HG03571 (cell line): ENCODE results near the gene COL5A1.

Source experiments
- ATAC-seq: cut with Tn5 transposase; IDR thresholded peaks from one replicate; pipeline ENCODE4 v1.9.1; 2021; ENCODE audit not compliant: unreplicated experiment

COL5A1 gene

DNA sequence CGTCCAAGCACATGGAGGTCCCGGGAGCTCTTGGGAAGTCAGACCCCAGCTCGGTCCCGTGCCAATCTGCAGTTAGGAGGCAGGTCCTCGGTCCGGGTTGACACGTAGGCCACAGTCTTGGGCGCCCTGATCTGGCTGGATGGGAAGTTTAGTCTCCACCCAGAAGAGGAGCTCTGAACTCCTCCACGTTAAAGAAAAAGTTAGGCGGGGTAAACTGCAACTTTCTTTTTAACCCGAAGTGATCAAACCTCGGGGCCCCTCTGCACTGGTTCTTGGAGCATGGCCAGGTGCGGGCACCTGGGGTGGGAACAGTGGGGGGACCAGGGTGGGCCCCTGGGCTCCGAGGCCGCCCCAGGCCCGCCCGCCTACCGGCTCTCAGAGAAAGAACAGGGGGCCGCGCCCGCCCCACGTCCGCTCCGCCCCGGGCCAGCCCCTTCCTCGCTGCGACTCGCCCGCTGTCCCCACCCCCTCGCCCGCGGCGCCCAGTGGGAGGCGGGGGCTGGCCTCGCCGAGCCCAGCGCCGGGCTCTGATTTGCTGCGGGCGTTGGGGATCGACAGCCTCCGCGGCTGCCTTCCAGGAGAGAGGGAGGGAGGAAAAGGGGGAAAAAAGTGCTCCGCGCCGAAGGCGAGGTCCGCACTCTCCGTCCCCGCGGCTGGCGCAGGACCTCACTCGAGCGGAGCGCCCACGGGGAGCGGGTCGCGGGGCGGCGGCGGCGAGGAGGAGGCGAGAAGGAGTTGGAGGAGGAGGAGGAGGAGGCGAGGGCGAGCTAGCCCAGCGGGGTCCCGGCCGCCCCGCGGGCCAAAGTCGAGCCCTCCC lies at the start of gene COL5A1:
Gene COL5A1, plus strand, starts transcription at position 631 of the 817 bp plus-strand sequence. CDS start 385 bp downstream, outside the sequence.
- no peak for ATAC-seq

DNA sequence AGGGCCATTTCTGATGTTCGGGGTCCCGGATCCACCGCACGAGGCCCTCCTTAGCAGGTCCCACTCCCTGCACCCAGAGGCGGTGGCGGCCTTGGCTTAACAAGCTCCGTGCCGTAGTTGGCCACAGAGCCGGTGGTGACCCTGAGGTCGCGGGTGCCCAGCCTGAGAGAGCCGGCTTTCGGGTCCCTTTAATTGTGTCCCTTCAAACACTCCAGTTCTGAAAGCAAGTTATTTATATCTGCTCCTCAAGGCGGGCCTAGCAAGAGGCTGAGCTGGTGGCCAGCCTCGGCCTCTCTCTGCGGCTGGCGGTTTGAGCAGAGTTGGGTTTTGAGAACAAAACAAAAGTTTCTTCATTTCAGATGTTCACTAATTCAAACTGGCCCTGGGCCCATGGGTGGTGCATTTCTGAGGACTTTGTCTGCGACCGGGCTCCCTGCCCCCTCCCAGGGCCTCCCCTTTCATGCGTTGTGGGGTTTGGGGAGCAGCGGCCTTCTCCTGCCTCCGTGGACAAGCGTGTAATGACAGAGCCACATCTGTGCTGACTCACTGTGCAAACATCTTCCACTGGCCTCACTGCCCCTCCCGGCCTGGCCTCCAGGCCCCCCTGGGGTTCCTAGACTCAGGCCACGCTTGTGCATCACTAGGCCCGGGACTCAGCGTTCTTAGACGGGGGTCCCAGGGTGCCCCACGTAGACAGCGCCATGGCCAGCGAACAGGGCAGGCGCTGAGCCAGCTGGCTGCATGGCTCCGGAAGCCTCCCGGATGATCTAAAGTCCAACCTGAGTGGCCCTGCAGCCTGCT lies 49.4 kb upstream of the COL5A1 start:
- ATAC-seq: no peak

DNA sequence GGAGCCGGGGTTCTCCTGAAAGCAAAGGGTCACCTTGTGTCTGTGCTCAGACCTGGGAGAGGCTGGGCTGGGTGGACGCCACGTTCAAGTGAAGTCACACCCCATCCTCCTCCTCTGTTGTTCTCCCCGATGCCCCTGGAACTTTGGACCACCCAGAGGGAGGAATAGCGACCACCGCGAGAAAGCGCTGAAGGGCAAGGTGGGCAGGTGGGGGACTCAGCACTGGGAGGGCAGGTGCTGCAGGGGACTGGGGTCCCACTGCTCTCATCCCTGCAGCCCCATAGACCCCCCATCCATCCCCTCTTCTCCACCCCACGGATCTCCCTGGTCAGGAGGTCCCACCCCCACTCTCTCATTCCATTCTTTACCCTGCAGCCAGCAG lies 48.8 kb upstream of the COL5A1 start:
- no peak for ATAC-seq

- no peak for ATAC-seq
Measured at GRCh38 chr9:134593286-134594077, 48.1 kb upstream of the COL5A1 start.

- ATAC-seq: no peak
Measured at GRCh38 chr9:134594078-134594941, 47.3 kb upstream of the COL5A1 start.

DNA sequence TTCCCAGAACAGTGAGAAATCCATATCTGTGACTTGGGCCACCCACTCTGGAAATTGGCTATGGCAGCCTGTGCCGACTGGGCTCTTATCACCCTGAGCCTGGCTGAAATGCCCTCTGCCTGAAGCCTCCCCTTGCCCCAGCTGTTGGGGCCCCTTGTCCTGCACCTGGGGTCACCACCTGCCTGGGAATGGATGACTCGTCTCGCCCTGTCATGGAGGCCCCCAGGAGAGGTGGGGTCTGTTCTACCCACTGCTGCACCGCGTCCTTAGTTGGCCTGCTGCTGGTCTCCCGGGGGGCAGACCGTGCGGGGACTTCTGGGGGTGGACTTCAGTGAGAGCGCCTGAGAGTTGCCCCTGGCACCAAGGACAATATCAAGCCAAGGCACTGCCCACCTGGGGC lies 46.6 kb upstream of the COL5A1 start:
- ATAC-seq: no peak

DNA sequence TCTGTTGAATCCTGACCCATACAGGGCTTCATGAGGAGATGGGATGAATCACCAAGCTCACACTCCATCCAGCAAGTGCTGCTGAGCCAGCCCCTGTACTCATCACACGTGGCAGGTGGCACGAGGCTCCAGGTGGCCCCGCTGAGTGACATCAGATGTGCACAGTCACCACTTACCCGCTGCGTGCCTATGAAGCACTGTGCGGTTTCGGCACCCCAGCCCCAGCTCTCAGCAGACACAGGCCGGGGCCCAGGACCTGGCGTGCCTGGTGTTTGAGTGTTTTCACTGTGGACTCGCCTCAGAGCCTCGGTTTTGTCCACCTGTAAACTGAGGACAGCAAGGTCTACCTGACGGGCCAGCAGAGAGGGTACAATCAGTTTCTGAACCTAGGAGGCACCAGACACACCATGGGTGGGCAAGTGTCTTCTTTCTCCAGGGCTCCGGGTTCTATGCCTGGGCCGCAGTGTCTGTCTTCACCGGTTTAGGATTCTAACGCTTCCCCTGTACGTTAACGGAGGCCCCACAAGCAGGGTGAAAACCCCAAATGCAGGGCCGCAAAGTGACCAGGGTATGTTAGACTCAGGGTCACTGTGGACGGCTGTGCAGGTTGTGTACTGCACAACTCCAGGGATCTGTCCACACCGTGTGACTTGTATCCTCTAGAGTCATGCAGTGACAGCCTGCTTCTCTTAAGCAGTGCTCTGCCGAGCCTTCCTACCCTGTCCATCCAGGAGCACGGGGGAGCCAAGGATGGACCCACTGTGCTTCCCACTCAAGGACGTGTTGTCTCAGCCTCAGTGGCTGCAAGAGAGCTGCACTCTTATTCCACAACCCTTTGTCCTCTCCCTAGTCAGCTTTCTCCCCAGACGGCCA lies 44.3 kb upstream of the COL5A1 start:
- no peak for ATAC-seq

DNA sequence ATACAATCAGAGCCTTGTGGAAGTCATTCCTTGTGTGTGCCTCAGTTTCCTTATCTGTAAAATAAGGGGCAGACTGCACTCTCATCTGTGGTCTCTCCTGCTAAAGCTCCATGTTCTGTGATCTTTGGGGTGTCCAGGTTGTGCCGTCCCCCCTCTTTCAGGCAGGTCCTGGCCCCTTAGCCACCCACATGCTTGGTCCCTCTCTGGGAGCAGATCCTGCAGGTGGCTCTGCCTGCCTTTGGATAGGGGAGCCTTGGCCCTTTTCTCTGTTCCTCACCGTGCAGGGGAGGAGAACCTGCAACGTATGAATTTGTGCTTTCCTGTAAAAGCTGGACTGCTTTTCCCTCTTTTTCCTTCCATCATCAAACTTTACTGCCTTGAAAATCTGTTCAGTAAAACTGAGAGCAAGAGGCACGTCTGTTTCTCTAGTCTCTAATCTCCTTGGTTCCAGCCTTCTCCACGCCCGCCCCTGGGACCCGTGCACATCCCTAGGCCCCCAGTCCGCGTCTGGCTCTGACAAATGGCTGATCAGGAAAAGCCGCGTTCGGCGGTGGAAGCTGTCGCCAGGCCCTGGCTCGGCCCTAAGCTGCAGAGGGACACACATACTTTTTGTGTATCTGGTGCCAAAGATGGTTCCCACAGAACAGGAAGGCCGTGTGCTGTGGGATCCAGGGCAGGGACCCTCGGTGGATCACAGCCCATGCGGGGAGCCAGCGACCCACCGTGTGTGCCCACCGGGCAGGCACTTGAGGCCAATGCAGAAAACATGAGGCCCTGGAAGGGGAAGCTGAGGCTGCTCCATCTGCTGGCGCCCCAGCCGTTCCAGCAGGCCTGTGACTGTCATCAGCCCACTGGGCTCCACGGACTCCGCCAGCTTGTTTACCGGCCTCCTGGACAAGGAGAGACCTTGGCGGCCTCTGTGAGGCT lies 43.4 kb upstream of the COL5A1 start:
- ATAC-seq: no peak

DNA sequence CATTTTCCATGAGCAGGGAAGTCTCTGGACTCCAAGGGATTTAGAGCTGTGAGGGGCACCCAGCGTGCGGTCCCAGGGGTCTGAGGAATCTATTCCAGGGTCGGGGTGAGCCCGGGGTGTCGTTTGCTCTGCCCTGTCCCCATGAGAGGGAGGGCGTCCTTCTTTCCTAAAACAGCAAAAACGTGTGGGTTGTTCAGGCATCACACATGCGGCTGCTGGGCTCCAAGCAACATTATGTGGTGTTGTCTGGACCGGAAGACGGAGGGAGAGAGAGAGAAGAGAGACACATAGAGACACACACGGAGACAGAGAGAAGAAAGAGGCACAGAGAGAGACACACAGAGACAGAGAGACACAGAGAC lies 42.7 kb upstream of the COL5A1 start:
- ATAC-seq: no peak

- ATAC-seq: no peak
Measured at GRCh38 chr9:134600371-134600770, 41.2 kb upstream of the COL5A1 start.

DNA sequence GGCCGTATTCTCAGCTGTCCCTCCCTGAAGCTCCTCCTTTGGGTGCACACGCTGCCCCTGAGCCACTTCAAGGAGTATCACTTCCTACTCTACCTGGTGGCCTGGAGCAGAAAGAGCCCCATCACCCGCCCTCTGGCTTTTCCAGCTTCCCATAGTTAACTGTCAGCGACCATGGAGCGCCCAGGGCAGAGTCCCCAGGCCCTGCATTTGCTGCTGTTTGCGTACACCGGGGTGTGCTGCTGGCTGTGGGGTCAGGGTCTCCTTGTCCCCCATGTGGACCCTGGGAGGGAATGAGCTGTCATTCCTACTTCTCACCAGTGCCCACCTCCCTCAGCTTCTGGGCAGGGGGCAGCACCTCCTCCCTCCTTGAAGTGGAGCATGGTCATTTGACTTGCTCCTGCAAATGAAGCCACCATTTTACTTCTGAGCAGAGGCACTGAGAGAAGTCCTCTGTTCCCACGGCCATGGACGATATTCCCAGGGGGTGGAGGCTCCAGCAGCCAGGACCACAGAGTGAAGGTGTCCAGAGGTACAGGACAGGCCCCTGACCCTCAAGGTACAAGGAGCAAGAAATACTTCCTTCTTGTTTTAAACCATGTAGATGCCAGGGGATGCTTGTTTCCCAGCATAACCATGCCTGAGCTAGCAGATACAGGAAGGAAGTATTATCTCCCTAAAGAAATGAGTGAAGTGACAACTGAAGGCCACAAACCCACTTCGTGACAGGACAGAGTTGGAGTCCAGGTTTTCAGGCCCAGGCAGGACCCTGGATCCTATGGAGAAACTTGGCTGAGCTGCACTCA lies 40.6 kb upstream of the COL5A1 start:
- no peak for ATAC-seq

DNA sequence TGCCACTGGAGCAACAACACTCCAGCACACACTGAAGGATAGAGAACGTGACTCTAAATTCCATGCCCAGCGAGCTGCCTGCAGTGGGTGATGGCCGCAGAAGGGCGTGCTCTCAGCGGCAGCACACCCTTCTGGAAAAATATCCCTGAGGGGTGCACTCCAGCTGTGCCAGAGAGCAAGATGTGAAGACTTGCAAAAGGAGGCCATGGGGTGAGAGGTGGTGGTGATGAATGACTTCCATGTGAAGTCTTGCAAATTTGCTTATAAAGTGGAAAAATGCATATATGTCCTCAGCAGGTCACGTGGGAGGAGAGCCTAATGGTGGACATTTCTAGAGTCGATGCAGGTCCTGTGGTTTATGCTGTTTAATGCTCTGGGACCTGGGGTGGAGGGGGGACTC lies 39.8 kb upstream of the COL5A1 start:
- no peak for ATAC-seq

- ATAC-seq: no peak
Measured at GRCh38 chr9:134602547-134603362, 38.8 kb upstream of the COL5A1 start.

DNA sequence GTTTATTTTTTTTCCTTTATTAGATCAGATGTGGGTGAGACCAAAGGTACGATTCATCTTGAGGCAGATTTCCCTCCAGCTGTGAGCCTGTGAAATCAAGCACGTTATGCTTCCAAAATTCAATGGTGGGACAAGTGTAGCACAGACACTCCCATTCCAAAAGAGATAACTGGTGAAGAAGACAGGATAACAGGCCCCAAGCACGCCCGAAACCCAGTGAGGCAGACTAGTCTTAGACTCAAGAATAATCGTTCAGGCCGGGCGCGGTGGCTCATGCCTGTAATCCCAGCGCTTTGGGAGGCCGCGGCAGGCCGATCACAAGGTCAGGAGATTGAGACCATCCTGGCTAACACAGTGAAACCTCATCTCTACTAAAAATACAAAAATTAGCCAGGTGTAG lies 36.8 kb upstream of the COL5A1 start:
- no peak for ATAC-seq

DNA sequence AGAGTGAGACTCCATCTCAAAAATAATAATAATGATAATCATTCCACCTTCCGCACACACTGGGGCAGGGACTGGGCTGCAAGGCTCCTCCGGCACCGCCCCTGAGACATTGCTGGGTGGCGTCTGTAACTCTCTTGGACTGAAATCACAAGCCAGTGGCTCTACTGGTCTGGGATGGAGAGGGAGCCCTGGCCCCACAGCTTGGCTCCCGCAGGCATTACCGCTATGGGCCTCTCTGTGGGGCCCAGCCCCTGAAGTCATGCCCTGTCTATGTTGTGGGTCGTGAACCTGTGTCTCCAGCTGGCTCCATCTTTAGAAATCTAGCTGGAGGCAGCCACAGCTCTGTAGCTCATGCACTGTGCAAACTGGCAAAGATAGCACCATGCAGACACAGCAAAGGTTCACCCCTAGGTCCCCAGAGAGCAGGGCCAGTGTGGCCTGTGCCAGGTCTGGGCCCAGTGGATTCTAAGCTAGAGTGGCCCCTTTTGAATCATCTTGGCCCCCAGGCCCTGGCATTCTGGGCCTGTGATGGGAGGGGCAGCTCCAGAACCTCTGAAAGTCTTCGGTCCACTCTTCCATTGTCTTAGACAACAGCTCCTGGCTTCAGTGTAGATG lies 36.1 kb upstream of the COL5A1 start:
- ATAC-seq: no peak

DNA sequence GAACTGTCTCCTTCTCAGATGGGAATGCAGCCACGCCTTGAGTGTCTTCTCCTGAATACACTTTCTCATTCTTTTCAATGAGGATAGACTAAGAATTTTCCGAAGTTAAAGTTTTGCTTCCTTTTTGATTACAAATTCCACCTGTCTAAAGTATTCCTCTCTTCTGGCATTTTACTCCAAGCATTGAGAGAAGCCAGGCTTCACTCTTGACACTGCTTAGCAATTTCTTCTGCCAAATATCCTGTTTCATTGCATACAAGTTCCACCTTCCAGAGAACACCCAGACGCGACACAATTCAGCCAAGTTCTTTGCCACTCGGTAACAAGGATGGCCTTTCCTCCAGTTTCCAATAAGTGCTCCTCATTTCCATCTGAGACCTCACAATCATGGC lies 35.6 kb upstream of the COL5A1 start:
- ATAC-seq: no peak
